IMR-90 (cell line): ENCODE measurements around the gene MSH3. TPM values are rescaled to one million over a fixed set of nuclear protein-coding genes. Genes with fewer than 3 reads are reported as not detected.

ENCODE experiments used
- ATAC-seq: fragments of 200-7000 bp; cut with Tn5 transposase; 2 replicates; pipeline ENCODE4 v1.9.1; 2020; ENCODE audit warnings: low read depth, mild to moderate bottlenecking, moderate library complexity
- BruUV-seq: library from RNA; stranded (reverse); fragments of 400-500 nt; replicated peaks from 2 replicates; lab custom pipeline; 2021; lab: Mats Ljungman, UMichigan
- CTCF ChIA-PET: fragments of 300-600 bp; formaldehyde crosslinking; extraction: SDS; loops from one replicate; lab custom pipeline; 2021; ENCODE audit warnings: antibody characterized with exemption; lab: Yijun Ruan, JAX
- POLR2A ChIA-PET: fragments of 300-600 bp; sonication (Branson Sonifier 250); formaldehyde crosslinking; loops from one replicate; lab custom pipeline; 2022; ENCODE audit warnings: antibody characterized with exemption; ENCODE audit not compliant: unreplicated experiment; lab: Charles Lee
- DNase-seq: peaks from one replicate; pipeline ENCODE4 v3.0.0; 2013
- H2AFZ ChIP-seq: replicated peaks from 2 replicates; pipeline ENCODE3; 2013; ENCODE audit warnings: low read length, mild to moderate bottlenecking; ENCODE audit not compliant: poor library complexity
- H2AK5ac ChIP-seq: 2 replicates; pipeline ENCODE4 v1.6.1; 2013; ENCODE audit warnings: low read depth, low read length, inconsistent platforms
- H2AK9ac ChIP-seq: replicated peaks from 2 replicates; pipeline ENCODE3; 2013; ENCODE audit warnings: mild to moderate bottlenecking, low read depth, low read length, moderate library complexity; ENCODE audit not compliant: poor library complexity
- H2BK120ac ChIP-seq: 2 replicates; pipeline ENCODE4 v1.6.1; 2013; ENCODE audit warnings: low read depth, low read length, inconsistent platforms
- H2BK15ac ChIP-seq: 3 replicates; pipeline ENCODE4 v1.6.1; 2013; ENCODE audit warnings: low read depth, low read length, inconsistent platforms
- H2BK20ac ChIP-seq: 2 replicates; pipeline ENCODE4 v1.6.1; 2013; ENCODE audit warnings: low read depth, mild to moderate bottlenecking, inconsistent platforms, low read length, moderate library complexity
- H2BK5ac ChIP-seq: 2 replicates; pipeline ENCODE4 v1.6.1; 2013; ENCODE audit warnings: mild to moderate bottlenecking, low read depth, low read length, inconsistent platforms; ENCODE audit not compliant: poor library complexity, severe bottlenecking
- H3K14ac ChIP-seq: replicated peaks from 2 replicates; pipeline ENCODE4 v1.6.1; 2013; ENCODE audit warnings: low read depth, low read length, inconsistent platforms
- H3K18ac ChIP-seq: 2 replicates; pipeline ENCODE4 v1.6.1; 2013; ENCODE audit warnings: low read depth, low read length, control low read depth
- H3K23ac ChIP-seq: 2 replicates; pipeline ENCODE4 v1.6.1; 2013; ENCODE audit warnings: low read depth, low read length, inconsistent platforms
- H3K27ac ChIP-seq: 2 replicates; pipeline ENCODE4 v1.5.1; 2013; ENCODE audit warnings: mild to moderate bottlenecking, control low read depth, low read length; ENCODE audit not compliant: insufficient read depth
- H3K27me3 ChIP-seq: 2 replicates; pipeline ENCODE4 v1.6.1; 2013; ENCODE audit warnings: low read length; ENCODE audit not compliant: control insufficient read depth, insufficient read depth
- H3K36me3 ChIP-seq: 2 replicates; pipeline ENCODE4 v1.6.1; 2013; ENCODE audit warnings: low read length, mixed read lengths; ENCODE audit not compliant: control insufficient read depth, insufficient read depth
- H3K4ac ChIP-seq: 2 replicates; pipeline ENCODE4 v1.6.1; 2013; ENCODE audit warnings: low read depth, low read length, inconsistent platforms
- H3K4me1 ChIP-seq: 2 replicates; pipeline ENCODE4 v1.6.1; 2013; ENCODE audit warnings: low read length, mixed read lengths; ENCODE audit not compliant: control insufficient read depth, insufficient read depth
- H3K4me2 ChIP-seq: 2 replicates; pipeline ENCODE4 v1.6.1; 2013; ENCODE audit warnings: low read depth, mild to moderate bottlenecking, control low read depth, low read length, moderate library complexity
- H3K4me3 ChIP-seq: 2 replicates; pipeline ENCODE4 v1.5.1; 2013; ENCODE audit warnings: low read depth, mild to moderate bottlenecking, control low read depth, low read length, moderate library complexity; ENCODE audit not compliant: insufficient read depth
- H3K56ac ChIP-seq: 2 replicates; pipeline ENCODE4 v1.6.1; 2013; ENCODE audit warnings: low read length, inconsistent platforms; ENCODE audit not compliant: insufficient read depth; ENCODE audit errors: extremely low read depth
- H3K79me1 ChIP-seq, 2 experiments: 2 replicates each; pipeline ENCODE4 v1.6.1; 2013; ENCODE audit warnings: low read length in 2 of 2, inconsistent platforms in 1 of 2, low read depth in 1 of 2
- H3K9ac ChIP-seq: 2 replicates; pipeline ENCODE4 v1.6.1; 2013; ENCODE audit warnings: low read depth, low read length, control low read depth
- H3K9me1 ChIP-seq: 2 replicates; pipeline ENCODE4 v1.6.1; 2013; ENCODE audit warnings: low read length, inconsistent platforms; ENCODE audit not compliant: insufficient read depth
- H3K9me3 ChIP-seq: 2 replicates; pipeline ENCODE4 v1.6.1; 2013; ENCODE audit warnings: low read length; ENCODE audit not compliant: control insufficient read depth, insufficient read depth
- H4K20me1 ChIP-seq: 2 replicates; pipeline ENCODE4 v1.6.1; 2013; ENCODE audit warnings: low read length, inconsistent platforms; ENCODE audit not compliant: insufficient read depth
- H4K5ac ChIP-seq: 2 replicates; pipeline ENCODE4 v1.6.1; 2013; ENCODE audit warnings: mild to moderate bottlenecking, low read depth, low read length, control low read depth
- H4K8ac ChIP-seq, 2 experiments: 2 replicates each; pipeline ENCODE4 v1.6.1; 2013; ENCODE audit warnings: low read depth in 2 of 2, low read length in 2 of 2, control low read depth in 1 of 2, inconsistent platforms in 1 of 2
- H4K91ac ChIP-seq: 2 replicates; pipeline ENCODE4 v1.6.1; 2013; ENCODE audit warnings: low read depth, low read length, inconsistent platforms; ENCODE audit not compliant: insufficient read depth
- BHLHE40 ChIP-seq: fragments of 150-350 bp; IDR thresholded peaks from 2 replicates; pipeline ENCODE4 v1.6.1; 2016; ENCODE audit warnings: mild to moderate bottlenecking, low read depth, low read length
- CEBPB ChIP-seq: IDR thresholded peaks from 2 replicates; pipeline ENCODE4 v1.6.1; 2012; ENCODE audit warnings: low read depth, low read length, improper control_type of control experiment
- CHD1 ChIP-seq: IDR thresholded peaks from 2 replicates; pipeline ENCODE4 v1.6.1; 2012; ENCODE audit warnings: low read depth, low read length, improper control_type of control experiment
- CTCF ChIP-seq: conservative IDR thresholded peaks from 2 replicates; pipeline ENCODE4 v1.5.1; 2012; ENCODE audit warnings: mild to moderate bottlenecking, low read depth, low read length, improper control_type of control experiment
- ELK1 ChIP-seq: fragments of 150-350 bp; IDR thresholded peaks from 2 replicates; pipeline ENCODE4 v1.6.1; 2016; ENCODE audit warnings: low read depth, mild to moderate bottlenecking, low read length, moderate library complexity, borderline replicate concordance
- FOS ChIP-seq: fragments of 150-350 bp; IDR thresholded peaks from 2 replicates; pipeline ENCODE4 v1.6.1; 2016; ENCODE audit warnings: low read depth, low read length
- MAZ ChIP-seq: IDR thresholded peaks from 2 replicates; pipeline ENCODE4 v1.6.1; 2012; ENCODE audit warnings: low read depth, mild to moderate bottlenecking, low read length, improper control_type of control experiment, moderate library complexity, borderline replicate concordance
- MXI1 ChIP-seq: IDR thresholded peaks from 2 replicates; pipeline ENCODE4 v1.6.1; 2012; ENCODE audit warnings: low read depth, mild to moderate bottlenecking, low read length, moderate library complexity, borderline replicate concordance
- NFE2L2 ChIP-seq: fragments of 150-350 bp; IDR thresholded peaks from 2 replicates; pipeline ENCODE4 v1.6.1; 2016; ENCODE audit warnings: low read depth, mild to moderate bottlenecking, low read length
- POLR2A ChIP-seq: IDR thresholded peaks from 2 replicates; pipeline ENCODE4 v1.6.1; 2012; ENCODE audit warnings: mild to moderate bottlenecking, low read depth, low read length
- RCOR1 ChIP-seq: IDR thresholded peaks from 2 replicates; pipeline ENCODE4 v1.6.1; 2012; ENCODE audit warnings: mild to moderate bottlenecking, low read length, improper control_type of control experiment; ENCODE audit not compliant: insufficient replicate concordance
- RFX5 ChIP-seq: IDR thresholded peaks from 2 replicates; pipeline ENCODE4 v1.8.0; 2012; ENCODE audit warnings: low read depth, mild to moderate bottlenecking, low read length, moderate library complexity
- SMC3 ChIP-seq: fragments of 150-350 bp; IDR thresholded peaks from 2 replicates; pipeline ENCODE4 v1.6.1; 2016; ENCODE audit warnings: low read depth, mild to moderate bottlenecking, antibody characterized with exemption, low read length, moderate library complexity
- USF2 ChIP-seq: fragments of 150-350 bp; IDR thresholded peaks from 2 replicates; pipeline ENCODE4 v1.6.1; 2017; ENCODE audit warnings: mild to moderate bottlenecking, antibody characterized with exemption, low read length, low read depth
- WGBS, 2 experiments: methylation state at CpG; one replicate each; pipeline versions ENCODE4 v1.1.5 to v1.1.7; 2013; ENCODE audit warnings: missing lambda C conversion rate in 2 of 2; ENCODE audit not compliant: insufficient read length in 1 of 2; ENCODE audit errors: extremely low coverage in 2 of 2; 5-methylcytosine and 5-hydroxymethylcytosine counted together
- dilution Hi-C: fragments of 300-500 bp; cut with HindIII; formaldehyde crosslinking; loops from one replicate; pipeline ENCODE4 v1.14.3; 2018; ENCODE audit warnings: low sequenced_read_pairs; ENCODE audit not compliant: unreplicated experiment
- in situ Hi-C: fragments of 300-500 bp; cut with MboI; formaldehyde crosslinking; loops from 3 replicates; pipeline ENCODE4 v1.14.3; 2019; ENCODE audit warnings: low sequenced_read_pairs, inconsistent platforms, mixed read lengths
- intact Hi-C: fragments of 100-400 bp; cut with micrococcal nuclease; formaldehyde crosslinking; loops from 2 replicates; pipeline ENCODE4 v1.10.0; 2022
- polyA plus RNA-seq, 3 experiments: library from polyadenylated mRNA; depleted of rRNA; stranded (reverse); fragments of >200 nt; gene quantifications; 2 replicates each; pipeline ENCODE4 v1.2.3, GENCODE V29; 2012; ENCODE audit warnings: low replicate concordance in 1 of 3
- total RNA-seq: library from RNA; depleted of rRNA; stranded (reverse); fragments of >200 nt; gene quantifications from 2 replicates; pipeline ENCODE4 v1.2.3, GENCODE V29; 2012

MSH3 gene
- total and polyA plus RNA-seq, 2 of the 4 experiments (the other 2 are of a cell fraction), result 4.6 to 13.3 TPM

- Histone ChIP-seq H3K18ac (no peak overlapping the region), H3K27me3 (no peaks in the 10 kb centered on the region), H2BK120ac (no peak overlapping the region), H3K14ac (no peak overlapping the region), H3K4me1 (no peaks in the 10 kb centered on the region), H4K5ac (no peak overlapping the region), H2BK5ac (no peak overlapping the region), H3K4me3 (no peak overlapping the region), H2BK15ac (no peak overlapping the region), H3K4me2 (no peak overlapping the region), H2BK20ac (no peak overlapping the region), H3K27ac (no peak overlapping the region), H4K20me1 (no peaks in the 10 kb centered on the region), H2AK5ac (no peak overlapping the region), H3K9me1 (0 out of 2 replicates have a peak, but pooled peaks cover 7% of the 10 kb centered on the region), H3K56ac (no peak overlapping the region), H3K79me1 (no peaks in the 10 kb centered on the region), H3K9me3 (no peaks in the 10 kb centered on the region), H4K8ac (no peak overlapping the region), H3K23ac (no peak overlapping the region), H3K36me3 (no peaks in the 10 kb centered on the region), H3K9ac (no peak overlapping the region), H2AFZ (no peak overlapping the region), H4K91ac (no peak overlapping the region), H3K4ac (no peak overlapping the region), H2AK9ac (no peak overlapping the region)
- intact Hi-C loops (no loop called here), in situ Hi-C loops (no loop called here), dilution Hi-C loops (no loop called here)
- BruUV-seq, result no TSS peak
- TF ChIP-seq FOS (no peak), CTCF (no peak), MXI1 (no peak), CHD1 (no peak), CEBPB (no peak), MAZ (no peak), SMC3 (no peak), POLR2A (no peak), RCOR1 (no peak), USF2 (no peak), ELK1 (no peak), NFE2L2 (no peak), RFX5 (no peak), BHLHE40 (no peak)
- POLR2A ChIA-PET, result no interaction called here
- DNase-seq (no peak), ATAC-seq (no peak)
- WGBS, 2 experiments, result no CpG with 5 or more reads among the region's 4 CpGs
- CTCF ChIA-PET, result no interaction called here
Observed at GRCh38 chr5:80618438-80618837, 36.0 kb upstream of the MSH3 start.
